ENCODE results near the gene FAM83B. TPM values are rescaled to one million over a fixed set of nuclear protein-coding genes. Genes with fewer than 3 reads are reported as not detected.

The FAM83B gene
- total RNA-seq, 2 donors from 2014 or later, result 36.6 to 62.8 TPM

DNA sequence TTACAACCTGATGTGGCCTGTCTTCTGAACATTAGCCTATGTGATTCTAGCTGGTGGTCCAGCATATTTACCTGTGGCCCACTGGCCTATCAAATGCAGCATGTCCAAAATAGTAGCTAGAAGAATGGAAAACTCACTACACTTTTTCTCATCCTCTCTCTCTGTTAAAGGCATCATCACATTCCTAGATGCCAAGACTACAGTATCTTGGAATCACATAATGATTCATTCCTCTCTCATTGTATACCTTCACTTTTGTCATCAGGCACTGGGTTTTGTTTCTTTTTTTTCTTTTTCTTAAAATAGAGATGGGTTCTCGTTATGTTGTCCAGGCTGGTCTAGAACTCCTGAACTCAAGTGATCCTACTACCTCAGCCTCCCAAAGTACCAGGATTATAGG is 45.0 kb downstream of the FAM83B start:
- Histone ChIP-seq H3K4me1 (no peaks in the 10 kb centered on the region), H3K9me3 (no peaks in the 10 kb centered on the region), H3K36me3 (no peaks in the 10 kb centered on the region), H3K9ac (ENCODE audit: low read depth in 2 of 2, low read length in 2 of 2) (no peak overlapping the region), H3K4me3 (no peak overlapping the region), H3K27ac (no peak overlapping the region), H3K27me3 (no peaks in the 10 kb centered on the region)
- intact Hi-C loops (cut with DNase I), result no loop called here
- TF ChIP-seq, protein P1, sequence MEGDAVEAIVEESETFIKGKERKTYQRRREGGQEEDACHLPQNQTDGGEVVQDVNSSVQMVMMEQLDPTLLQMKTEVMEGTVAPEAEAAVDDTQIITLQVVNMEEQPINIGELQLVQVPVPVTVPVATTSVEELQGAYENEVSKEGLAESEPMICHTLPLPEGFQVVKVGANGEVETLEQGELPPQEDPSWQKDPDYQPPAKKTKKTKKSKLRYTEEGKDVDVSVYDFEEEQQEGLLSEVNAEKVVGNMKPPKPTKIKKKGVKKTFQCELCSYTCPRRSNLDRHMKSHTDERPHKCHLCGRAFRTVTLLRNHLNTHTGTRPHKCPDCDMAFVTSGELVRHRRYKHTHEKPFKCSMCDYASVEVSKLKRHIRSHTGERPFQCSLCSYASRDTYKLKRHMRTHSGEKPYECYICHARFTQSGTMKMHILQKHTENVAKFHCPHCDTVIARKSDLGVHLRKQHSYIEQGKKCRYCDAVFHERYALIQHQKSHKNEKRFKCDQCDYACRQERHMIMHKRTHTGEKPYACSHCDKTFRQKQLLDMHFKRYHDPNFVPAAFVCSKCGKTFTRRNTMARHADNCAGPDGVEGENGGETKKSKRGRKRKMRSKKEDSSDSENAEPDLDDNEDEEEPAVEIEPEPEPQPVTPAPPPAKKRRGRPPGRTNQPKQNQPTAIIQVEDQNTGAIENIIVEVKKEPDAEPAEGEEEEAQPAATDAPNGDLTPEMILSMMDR (IDR thresholded peaks at IDR 0.05), result no peak
- DNase-seq, result no peak

DNA sequence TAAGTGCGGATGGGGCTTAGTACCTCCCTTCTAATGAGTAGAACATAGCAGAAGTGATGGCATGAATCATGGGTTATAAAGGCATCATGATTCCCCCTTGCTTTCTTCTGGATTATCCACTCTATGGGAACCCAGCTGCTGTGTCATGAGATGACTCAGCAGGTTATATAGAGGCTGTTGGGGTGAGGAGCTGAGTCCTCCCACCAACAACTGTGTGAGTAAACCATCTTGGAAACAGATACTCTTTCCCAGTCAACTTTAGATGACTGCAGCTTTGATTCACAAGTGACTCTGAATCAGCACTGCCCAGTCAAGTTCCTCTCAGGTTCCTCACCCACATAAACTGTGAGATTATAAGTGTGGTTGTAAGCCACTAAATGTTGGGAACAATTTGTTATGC is 46.3 kb downstream of the FAM83B start:
- intact Hi-C loops (cut with DNase I), result no loop called here
- DNase-seq, result no peak
- no peak overlapping the region for H3K4me3 ChIP-seq
- H3K36me3 ChIP-seq, result no peaks in the 10 kb centered on the region
- no peaks in the 10 kb centered on the region for H3K27me3 ChIP-seq
- H3K9me3 ChIP-seq, result no peaks in the 10 kb centered on the region
- H3K27ac ChIP-seq, result no peak overlapping the region
- no peak overlapping the region for H3K9ac ChIP-seq (ENCODE audit: low read depth in 2 of 2, low read length in 2 of 2)
- no peaks in the 10 kb centered on the region for H3K4me1 ChIP-seq
- TF ChIP-seq, protein P1 (IDR thresholded peaks at IDR 0.05), result no peak

DNA sequence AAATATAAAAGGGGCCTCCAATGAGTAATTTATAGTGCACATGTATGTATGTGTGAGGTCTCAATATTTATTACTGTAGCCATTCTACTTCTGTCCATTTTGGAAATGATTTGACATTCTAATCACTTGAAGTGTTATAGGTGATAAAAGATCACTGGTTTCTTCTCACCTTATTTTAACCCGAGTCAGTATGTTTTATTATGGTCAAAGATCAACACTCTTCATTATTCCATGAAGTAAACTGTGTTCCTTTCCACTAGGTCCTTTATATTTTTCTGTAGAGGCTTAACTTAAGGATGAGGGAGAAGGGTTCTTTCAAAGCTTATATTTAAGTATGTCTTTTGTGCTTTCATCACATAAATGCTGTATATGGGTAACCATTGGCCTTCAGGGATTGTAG is 47.2 kb downstream of the FAM83B start:
- no peak for DNase-seq

DNA sequence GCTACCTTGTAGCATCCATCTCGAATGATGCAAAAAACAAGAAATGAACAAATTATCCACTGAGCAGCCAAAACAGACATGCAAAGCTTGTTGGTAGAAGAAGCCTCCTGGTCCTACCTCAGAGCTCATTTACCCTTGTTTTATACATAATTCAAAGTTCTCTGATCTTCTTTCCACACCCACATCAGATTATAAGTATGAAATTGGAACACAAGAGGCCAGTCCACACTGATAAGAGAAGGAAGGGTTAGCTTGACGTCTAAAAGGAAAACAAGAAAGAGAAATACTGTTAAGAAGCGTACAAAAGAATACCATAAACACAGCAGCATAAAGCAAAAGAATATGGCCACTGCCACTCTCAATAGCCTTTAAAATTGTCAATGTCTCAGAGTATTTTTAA is 49.7 kb downstream of the FAM83B start:
- Histone ChIP-seq H3K36me3 (no peaks in the 10 kb centered on the region), H3K27ac (no peak overlapping the region), H3K4me3 (no peak overlapping the region), H3K4me1 (no peaks in the 10 kb centered on the region), H3K9me3 (no peaks in the 10 kb centered on the region), H3K27me3 (no peaks in the 10 kb centered on the region), H3K9ac (ENCODE audit: low read depth in 2 of 2, low read length in 2 of 2) (no peak overlapping the region)
- intact Hi-C loops (cut with DNase I), result no loop called here
- no peak for DNase-seq
- TF ChIP-seq, protein P1 (IDR thresholded peaks at IDR 0.05), result no peak

More for the DNA sequence above, 47.2 kb downstream of the FAM83B start:
- no peak overlapping the region for H3K9ac ChIP-seq (ENCODE audit: low read depth in 2 of 2, low read length in 2 of 2)
- H3K36me3 ChIP-seq, result no peaks in the 10 kb centered on the region
- TF ChIP-seq, protein P1 (IDR thresholded peaks at IDR 0.05), result no peak
- H3K27me3 ChIP-seq, result no peaks in the 10 kb centered on the region
- no peaks in the 10 kb centered on the region for H3K4me1 ChIP-seq
- no peak overlapping the region for H3K27ac ChIP-seq
- intact Hi-C loops (cut with DNase I), result no loop called here
- H3K9me3 ChIP-seq, result no peaks in the 10 kb centered on the region
- H3K4me3 ChIP-seq, result no peak overlapping the region

DNA sequence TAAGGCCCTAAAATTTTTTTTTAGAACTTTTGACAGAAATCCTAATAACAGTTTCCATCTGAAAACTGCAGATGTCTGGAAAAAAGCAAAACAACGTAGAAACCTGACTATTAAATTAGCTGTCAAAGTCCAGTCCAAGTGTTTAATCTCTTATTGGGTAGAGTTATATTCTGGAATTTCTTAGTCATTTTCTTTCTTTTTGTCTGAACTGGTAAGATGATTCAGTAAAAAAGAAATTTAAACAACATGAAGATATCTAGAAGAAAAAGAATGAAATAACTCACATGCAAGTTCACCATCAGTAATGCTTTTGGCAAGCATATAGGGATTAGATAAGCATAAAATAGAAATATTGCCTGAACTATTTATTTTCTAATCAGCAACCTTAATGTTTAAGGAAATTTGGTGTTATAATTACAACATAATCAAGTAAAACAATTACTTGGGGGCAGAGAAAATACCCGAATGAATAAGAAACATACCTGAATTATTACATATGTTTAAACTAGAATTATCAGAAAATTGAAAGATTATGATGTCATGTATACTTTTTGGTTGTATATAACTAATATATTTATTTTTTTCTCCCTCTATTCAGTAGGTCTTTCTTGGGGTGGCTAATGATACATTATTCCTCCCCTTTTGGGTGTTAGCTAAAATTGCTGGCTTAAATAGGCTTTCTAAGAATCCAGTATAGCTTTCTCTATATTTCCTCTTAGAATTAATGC is 51.1 kb downstream of the FAM83B start:
- intact Hi-C loops (cut with DNase I), result no loop called here
- Histone ChIP-seq H3K4me3 (no peak overlapping the region), H3K9ac (ENCODE audit: low read depth in 2 of 2, low read length in 2 of 2) (no peak overlapping the region), H3K4me1 (no peaks in the 10 kb centered on the region), H3K27ac (no peak overlapping the region), H3K27me3 (no peaks in the 10 kb centered on the region), H3K9me3 (no peaks in the 10 kb centered on the region), H3K36me3 (no peaks in the 10 kb centered on the region)
- no peak for DNase-seq
- TF ChIP-seq, protein P1 (IDR thresholded peaks at IDR 0.05), result no peak

All from colonic mucosa (tissue), 4 donors.